GM10847 (cell line): ENCODE measurements around the gene UBE4B.

Source experiments
- POLR2A ChIP-seq: IDR thresholded peaks from 2 replicates; pipeline ENCODE4 v1.6.1; 2011; ENCODE audit not compliant: insufficient read length; ENCODE audit errors: extremely low read depth

Gene UBE4B

DNA sequence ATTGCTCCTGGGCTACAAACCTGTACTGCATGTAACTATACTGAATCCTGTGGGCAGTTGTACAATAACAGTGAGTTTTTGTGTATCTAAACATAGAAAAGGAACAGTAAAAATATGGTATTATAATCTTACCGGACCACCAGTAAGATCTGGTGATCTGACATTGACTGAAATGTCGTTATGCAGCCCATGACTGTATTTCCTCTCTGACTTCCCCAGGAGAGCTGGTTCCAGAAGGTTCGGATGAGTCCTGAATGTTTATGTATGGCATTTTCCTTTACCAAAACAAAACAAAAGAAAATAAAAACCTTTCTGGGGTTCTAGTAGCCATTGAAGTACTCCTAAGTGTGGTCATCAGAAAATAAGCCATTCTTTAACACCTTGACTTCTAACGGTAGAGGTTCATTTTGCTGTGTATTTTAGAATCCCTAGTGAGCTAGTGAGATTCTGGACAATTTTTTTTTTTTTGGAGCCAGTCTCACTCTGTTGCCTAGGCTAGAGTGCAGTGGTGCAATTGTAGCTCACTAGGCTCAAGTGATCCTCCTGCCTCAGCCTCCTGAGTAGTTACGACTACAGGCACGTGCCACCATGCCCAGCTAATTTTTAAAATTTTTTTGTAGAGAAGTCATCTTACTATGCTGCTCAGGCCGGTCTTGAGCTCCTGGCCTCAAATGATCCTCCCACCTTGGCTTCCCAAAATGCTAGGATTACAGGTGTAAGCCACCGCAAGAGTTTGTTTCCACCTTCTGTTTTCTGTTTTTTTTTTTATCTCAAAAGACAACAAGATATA lies 27.7 kb downstream of the UBE4B start:
- TF ChIP-seq POLR2A, result no peak

DNA sequence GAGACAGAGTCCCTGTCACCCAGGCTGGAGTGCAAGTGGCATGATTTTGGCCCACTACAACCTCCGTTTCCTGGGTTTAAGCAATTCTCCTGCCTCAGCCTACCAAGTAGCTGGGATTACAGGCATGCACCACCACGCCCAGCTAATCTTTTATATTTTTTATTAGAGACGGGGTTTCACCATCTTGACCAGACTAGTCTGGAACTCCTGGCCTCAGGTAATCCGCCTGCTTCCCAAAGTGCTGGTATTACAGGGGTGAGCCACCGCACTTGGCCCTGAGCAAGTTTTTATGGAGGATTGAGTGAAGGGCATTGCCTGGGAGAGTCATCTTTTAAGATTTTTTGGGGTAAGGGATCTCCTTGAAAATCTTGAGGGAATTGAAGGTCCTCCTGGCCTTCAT lies 28.5 kb downstream of the UBE4B start:
- TF ChIP-seq POLR2A, result no peak

DNA sequence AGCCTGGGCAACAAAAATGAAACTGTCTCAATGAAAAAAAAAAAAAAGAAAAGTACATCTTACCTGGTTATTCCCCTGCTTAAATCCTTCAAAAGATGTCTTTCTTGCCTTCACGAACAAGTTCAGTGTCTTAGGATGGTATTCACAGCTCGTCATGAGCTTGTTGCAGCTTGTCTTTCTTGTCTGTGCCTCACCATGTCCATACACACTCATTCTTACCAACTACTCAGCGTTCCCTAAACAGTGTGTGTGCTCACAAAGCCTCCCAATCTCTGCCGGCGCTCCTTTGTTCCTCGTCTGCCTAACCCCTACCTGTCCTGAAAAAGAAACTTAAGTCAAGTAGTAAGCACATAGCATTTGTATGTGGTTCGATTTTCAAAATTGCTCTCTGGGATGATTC lies 31.1 kb downstream of the UBE4B start:
- no peak for TF ChIP-seq POLR2A

DNA sequence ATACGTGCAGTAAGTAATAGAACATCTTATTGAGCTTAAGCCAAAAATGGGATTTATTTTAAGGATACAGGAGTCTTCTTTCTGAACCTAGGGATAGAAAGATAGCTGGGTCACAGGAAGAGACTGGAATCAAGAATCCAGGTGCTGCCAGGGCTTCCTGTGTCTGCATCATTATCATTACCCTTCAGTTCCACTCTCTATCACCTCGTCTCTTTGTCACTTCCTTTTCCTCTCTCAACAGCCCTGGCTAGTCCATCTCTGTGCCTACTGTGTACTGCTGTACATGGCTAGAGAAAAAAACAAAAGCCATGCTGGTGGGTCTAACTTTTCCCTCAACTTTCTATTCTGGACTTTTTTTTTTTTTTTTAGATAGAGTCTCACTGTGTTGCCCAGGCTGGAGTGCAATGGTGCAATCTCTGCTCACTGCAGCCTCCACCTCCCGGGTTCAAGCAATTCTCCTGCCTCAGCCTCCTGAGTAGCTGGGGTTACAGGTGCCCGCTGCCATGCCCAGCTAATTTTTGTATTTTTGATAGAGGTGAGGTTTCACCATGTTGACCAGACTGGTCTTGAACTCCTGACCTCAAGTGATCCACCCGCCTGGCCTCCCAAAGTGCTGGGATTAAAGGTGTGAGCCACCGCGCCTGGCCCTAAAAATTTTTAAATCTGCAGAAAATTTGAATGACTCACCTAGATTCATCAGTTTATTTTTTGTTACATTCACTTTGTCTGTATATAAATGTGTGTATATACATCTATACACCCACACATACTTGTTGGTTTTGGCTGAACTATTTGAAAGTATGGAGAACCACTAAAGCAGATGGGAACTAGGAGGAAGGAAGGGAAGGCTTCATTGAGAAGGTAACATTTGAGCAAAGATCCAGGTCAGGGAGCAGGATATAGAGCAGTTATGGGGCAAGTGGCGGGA lies 31.9 kb downstream of the UBE4B start:
- no peak for TF ChIP-seq POLR2A

DNA sequence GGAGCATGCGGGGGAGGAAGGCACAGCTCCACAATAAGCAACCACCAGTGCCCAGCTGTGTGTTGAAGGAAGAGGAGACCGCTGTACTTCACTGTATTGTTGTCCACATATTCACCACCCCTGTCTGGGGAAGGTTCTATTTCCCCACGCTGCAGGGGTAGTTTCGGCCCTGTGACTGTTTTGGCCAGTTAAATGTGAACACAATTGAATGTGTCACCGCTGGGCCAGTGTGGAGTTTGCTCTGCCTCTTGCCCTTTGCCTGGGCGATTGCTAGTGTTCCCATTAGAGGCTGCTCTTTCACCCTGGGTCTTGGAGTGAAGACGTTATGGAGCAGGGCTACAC lies 32.6 kb downstream of the UBE4B start:
- TF ChIP-seq POLR2A, result no peak

DNA sequence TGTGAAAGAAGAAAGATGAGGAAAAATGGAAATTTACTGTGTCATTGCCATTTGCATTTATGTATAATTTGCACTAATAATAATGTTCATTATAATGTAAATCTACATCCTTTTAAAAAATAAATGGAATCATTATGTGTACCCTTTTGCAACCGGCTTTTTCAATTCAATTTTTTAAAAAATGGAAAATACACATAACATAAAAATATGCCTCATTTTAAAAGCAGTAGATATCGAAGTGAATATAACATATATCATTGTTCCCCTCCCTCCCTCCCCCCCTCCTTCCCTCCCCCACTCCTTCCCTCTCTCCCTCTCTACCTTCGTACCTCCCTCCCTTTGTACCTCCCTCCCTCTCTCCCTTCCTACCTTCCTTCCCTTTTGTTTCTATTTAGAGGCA lies 33.0 kb downstream of the UBE4B start:
- no peak for TF ChIP-seq POLR2A

DNA sequence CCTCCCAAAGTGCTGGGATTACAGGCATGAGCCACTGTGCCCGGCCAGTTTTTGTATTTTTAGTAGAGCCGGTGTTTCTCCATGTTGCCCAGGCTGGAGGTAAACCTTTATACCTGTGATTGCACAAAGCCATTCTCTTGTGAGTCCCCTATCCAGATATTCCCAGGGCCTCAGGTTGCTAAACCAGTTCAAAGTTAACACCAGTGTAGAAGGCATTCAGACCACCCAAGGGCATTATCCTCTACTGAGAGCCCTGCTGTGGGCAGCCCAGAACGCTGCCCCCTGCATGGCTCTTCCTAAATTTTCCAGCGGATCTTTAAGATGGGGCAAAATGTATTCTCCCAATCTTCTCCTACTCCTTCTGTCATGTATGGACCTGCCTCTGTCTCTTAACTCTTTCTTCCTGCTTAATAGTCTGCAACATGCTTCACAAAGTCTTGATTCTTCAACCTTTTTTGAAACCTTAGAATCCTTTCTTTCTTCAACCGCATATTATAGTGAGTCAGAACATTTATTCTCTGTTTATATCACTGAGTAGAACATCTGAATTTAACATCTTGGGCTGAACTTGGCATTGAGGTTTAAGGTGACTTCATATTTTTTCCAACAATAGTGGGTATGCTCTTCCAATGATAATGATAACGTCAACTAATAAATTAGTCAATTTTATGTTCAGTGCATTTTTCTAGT lies 36.0 kb downstream of the UBE4B start:
- no peak for TF ChIP-seq POLR2A

DNA sequence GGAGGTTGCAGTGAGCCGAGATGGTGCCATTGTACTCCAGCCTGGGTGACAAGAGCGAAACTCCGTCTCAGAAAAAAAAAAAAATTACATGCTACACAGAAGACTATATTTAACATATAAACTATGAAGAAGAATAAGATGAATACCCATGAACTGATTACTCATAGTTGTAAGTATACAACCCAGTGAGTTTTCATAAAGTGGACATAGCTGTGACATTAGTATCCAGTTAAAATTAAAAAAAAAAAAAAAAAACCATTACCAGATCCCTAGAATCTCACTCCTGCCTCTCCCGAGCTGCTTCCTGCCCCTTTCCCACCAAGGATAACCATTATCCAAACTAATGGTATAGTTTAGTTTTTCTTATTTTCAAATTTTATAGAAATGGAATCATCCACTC lies 37.4 kb downstream of the UBE4B start:
- no peak for TF ChIP-seq POLR2A

DNA sequence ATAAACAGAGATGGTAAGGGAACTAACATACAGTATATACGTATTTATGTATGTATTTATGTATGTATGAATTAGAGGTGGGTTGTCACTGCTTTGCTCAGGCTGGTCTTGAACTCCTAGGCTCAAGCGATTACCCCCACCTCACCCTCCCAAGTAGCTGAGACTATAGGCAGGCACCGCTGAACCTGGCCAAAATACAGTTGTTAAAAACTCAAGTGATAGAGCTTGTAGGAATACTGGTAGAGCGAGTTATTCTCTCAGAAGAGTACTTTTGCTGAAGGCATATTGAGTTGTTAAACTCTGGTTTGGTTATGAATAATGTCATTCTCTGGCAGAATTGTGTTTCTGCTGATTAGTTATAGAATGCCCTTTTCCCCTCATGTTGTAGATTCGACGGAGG lies 38.9 kb downstream of the UBE4B start:
- TF ChIP-seq POLR2A, result no peak

DNA sequence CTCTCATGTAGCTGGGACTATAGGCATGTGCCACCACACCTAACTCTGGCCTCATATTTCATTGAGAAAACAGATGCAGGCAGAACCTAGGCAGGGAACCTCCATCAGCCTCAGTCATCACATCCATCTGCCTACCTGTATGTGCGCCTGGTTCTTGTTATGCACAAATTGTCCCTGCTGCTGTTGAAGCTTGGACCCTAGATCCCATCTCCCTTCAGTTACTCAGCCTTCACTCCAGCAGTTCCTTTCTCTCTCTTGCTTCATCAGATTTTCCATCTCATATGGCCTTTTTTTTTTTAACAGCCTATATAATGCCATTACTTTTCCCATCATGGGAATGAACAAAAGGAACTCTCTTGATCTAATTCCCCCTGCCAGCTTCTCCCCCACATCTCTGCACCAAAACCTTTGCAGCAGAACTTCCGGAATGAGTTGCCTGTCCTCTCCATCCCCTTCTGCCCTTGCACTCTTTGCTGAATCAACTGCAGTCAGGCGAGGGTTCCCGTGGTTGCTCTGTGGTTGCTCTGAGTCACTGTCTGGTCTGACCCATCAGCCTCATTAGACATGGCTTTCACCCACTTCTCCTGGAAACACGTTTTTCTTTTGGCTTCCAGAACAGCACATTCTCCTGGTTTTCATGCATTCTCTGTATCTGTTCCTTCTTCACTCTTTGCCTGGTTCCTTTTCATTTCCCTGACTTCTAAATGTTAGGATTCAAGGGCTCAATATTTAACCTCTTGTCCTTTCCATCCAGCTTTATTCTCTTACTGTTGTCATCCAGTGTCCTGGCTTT lies 41.5 kb downstream of the UBE4B start:
- no peak for TF ChIP-seq POLR2A

DNA sequence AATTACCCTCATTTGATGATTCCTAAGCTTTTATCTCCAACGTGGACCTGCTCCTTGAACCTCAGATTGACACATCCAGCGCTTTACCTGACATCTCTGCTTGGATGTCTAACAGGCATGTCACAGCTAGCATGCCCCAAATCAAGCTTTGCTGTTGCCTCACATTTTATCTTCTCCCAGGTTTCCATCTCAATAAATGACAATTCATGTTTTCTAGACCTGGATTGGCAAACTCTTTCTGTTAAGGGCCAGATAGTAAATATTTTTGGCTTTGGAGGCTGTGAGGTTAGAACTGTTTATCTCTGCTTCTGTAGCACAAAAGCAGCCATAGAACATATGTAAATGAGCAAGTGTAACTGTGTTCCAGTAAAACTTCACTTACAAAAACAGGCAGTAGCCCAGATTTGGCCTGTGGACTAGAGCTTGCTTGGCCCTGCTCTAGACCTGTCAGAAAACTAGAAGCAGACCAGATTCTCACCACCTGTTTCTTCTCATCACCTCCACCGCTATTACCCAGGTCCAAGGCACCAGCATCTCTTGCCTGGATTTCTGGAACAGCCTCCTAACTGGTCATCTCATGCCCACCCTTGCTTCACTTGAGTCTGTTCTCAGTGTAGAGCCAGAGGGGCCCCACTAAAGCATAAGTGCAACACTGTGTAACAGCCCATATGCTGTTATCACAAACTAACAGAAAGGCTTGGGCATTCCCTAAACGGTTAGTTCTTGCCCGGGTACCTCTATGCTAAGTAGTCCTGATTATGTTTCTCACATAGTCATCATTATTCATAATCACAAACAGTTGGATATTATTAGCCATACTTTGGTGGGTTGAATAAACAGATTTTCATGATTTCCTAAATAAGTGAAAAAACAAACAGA lies 42.3 kb downstream of the UBE4B start:
- no peak for TF ChIP-seq POLR2A

DNA sequence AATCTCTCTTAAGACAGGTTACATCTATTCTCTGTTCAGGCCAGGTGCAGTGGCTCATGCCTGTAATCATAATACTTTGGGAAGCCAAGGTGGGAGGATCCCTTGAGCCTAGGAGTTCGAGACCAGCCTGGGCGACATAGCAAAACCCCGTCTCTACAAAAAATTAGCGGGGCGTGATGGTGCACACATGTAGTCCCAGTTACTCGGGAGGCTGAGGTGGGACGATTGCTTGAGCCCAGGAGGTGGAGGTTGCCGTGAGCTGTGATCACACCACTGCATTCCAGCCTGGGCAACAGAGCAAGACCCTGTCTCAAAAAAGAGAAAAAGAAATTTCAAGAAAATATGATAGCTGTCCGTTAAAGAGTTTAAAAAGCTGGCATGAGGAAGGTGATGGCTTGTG lies 43.0 kb downstream of the UBE4B start:
- TF ChIP-seq POLR2A, result no peak

DNA sequence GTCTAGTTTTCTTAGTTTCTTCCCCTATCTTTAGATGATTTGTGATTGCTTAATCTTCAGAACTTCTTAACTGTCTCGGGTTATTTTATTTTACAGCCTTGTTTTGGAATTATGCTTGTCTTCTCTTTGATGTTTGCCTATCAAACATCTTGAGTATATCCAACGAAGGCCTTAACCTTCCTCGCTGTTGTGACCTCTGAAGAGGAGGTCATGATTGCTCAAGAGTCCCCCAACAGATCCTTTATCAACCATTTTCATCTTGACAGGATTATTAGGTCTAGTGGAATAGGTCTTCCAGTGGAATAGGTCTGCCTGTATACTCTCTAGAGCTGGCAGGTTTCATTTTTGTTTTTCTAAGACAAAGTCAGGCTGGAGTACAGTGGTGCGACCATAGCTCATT lies 45.7 kb downstream of the UBE4B start:
- no peak for TF ChIP-seq POLR2A

DNA sequence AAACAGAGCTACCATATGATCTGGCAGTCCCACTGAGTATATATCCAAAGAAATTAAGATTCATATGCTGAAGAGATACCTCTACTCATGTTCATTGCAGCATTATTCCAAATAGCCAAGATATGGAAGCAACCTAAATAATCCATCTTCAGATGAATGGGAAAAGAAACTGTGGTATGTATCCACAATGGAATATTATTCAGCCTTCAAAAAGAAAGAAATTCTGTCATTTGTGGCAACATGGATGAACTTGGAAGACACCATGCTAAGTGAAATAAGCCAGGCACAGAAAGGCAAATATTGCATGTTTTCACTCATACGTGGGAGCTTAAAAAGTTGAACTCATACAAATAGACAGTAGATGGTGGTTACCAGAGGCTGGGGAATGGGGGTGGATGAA lies 47.8 kb downstream of the UBE4B start:
- TF ChIP-seq POLR2A, result no peak
